ENCODE results near the gene SENP3. TPM values are rescaled to one million over a fixed set of nuclear protein-coding genes. Genes with fewer than 3 reads are reported as not detected.
A peak's percentile ranks its signal among the peaks of the same experiment; 100 is the strongest.

Gene SENP3
- total and polyA plus RNA-seq, 2 of the 4 experiments (the other 2 are of a cell fraction), result 82.4 to 120 TPM

DNA sequence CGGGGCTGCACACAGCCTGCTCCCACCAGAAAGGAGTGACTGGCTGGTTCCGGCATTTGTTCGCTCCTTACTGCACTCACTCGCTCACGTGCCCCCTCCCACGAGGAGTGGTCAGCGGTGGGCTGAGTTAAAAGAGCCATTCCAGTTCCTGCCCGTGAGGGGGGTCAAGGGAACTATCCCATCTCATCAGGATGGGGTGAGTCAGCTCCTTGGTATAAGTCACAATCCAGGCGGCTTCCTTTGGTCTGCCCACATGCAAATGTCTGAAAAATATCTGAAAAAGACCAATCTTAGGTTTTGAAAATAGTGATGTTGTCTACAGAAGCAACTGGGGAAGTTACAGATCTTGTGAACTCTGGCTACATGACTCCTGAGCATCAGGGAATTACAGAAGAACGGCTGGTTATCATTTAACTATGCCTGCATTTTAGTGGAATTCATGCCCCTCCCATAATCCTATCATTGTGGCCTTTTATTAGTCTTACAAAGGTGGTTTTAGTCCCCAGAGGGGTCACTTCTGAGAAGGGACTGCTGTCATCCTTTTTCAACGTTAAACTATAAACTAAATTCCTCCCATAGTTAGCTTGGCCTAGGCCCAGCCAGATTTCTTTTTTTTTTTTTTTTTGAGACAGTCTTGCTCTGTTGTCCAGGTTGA lies 22.7 kb upstream of the SENP3 start:
- peak; percentile 76 for TF ChIP-seq BHLHE40 (IDR thresholded peaks at IDR 0.05; ENCODE audit: low read depth, low read length)
- no peak for TF ChIP-seq NFE2L2 (IDR thresholded peaks at IDR 0.05; ENCODE audit: low read depth, low read length)
- in situ Hi-C loops (cut with MboI; ENCODE audit: low sequenced_read_pairs) (loop anchor here (25.0 kb wide), 1 partner anchor 477 kb away; no protein-coding TSS in a partner anchor), intact Hi-C loops (cut with micrococcal nuclease) (no loop called here), dilution Hi-C loops (cut with HindIII; ENCODE audit: low sequenced_read_pairs, unreplicated experiment) (no loop called here)
- no peak overlapping the region for H3K9ac ChIP-seq (ENCODE audit: low read depth, low read length)
- no peak overlapping the region for H2BK20ac ChIP-seq (ENCODE audit: low read depth, low read length)
- H4K5ac ChIP-seq (ENCODE audit: low read depth, low read length), result no peak overlapping the region
- CTCF ChIA-PET, result no interaction called here
- no peaks in the 10 kb centered on the region for H3K36me3 ChIP-seq (ENCODE audit: control insufficient read depth, insufficient read depth, low read length)
- no peak overlapping the region for H4K91ac ChIP-seq (ENCODE audit: insufficient read depth, low read depth, low read length)
- WGBS, 2 experiments (ENCODE audit: extremely low coverage in 2 of 2, insufficient read length in 1 of 2), result 81% methylated on average over 6 of the region's 11 CpGs; no CpG with 5 or more reads in 1 of the 2 experiments
- DNase-seq (peak; percentile 34), ATAC-seq (ENCODE audit: low read depth) (peak; percentile 66)
- H3K9me3 ChIP-seq (ENCODE audit: control insufficient read depth, insufficient read depth, low read length), result peaks cover 16% of the 10 kb centered on the region
- H2AFZ ChIP-seq (replicated peaks; ENCODE audit: low read length, poor library complexity), result peak overlapping the region; percentile 26
- H3K27ac ChIP-seq (ENCODE audit: insufficient read depth, low read length), result no peak overlapping the region
- H2BK120ac ChIP-seq (ENCODE audit: low read depth, low read length), result no peak overlapping the region
- no peak overlapping the region for H2BK5ac ChIP-seq (ENCODE audit: low read depth, low read length, poor library complexity, severe bottlenecking)
- no peak overlapping the region for H2BK15ac ChIP-seq (ENCODE audit: low read depth, low read length)
- no peaks in the 10 kb centered on the region for H4K20me1 ChIP-seq (ENCODE audit: insufficient read depth, low read length)
- no peak overlapping the region for H3K56ac ChIP-seq (ENCODE audit: extremely low read depth, insufficient read depth, low read length)
- no peak overlapping the region for H4K8ac ChIP-seq (ENCODE audit: low read depth in 2 of 2, low read length in 2 of 2)
- POLR2A ChIA-PET (ENCODE audit: unreplicated experiment), result no interaction called here
- H3K27me3 ChIP-seq (ENCODE audit: control insufficient read depth, insufficient read depth, low read length), result peaks cover 12% of the 10 kb centered on the region
- no peak overlapping the region for H3K18ac ChIP-seq (ENCODE audit: low read depth, low read length)
- H3K4me2 ChIP-seq (ENCODE audit: low read depth, low read length), result no peak overlapping the region
- H3K79me1 ChIP-seq (ENCODE audit: low read depth in 1 of 2, low read length in 2 of 2), result no peaks in the 10 kb centered on the region
- no peak overlapping the region for H3K4me3 ChIP-seq (ENCODE audit: insufficient read depth, low read depth, low read length)
- H3K9me1 ChIP-seq (ENCODE audit: insufficient read depth, low read length), result no peaks in the 10 kb centered on the region
- H3K23ac ChIP-seq (ENCODE audit: low read depth, low read length), result no peak overlapping the region
- no TSS peak for BruUV-seq (replicated peaks)
- no peak overlapping the region for H3K4ac ChIP-seq (ENCODE audit: low read depth, low read length)
- H3K4me1 ChIP-seq (ENCODE audit: control insufficient read depth, insufficient read depth, low read length), result no peaks in the 10 kb centered on the region
- H2AK9ac ChIP-seq (replicated peaks; ENCODE audit: low read depth, low read length, poor library complexity), result no peak overlapping the region
- H2AK5ac ChIP-seq (ENCODE audit: low read depth, low read length), result no peak overlapping the region
- no peak overlapping the region for H3K14ac ChIP-seq (replicated peaks; ENCODE audit: low read depth, low read length)

All from IMR-90 (cell line).